Astrocyte of the cerebellum (primary cell): Measurements from ENCODE around the gene TFCP2.

Experiments
- DNase-seq: peaks from one replicate; pipeline ENCODE4 v3.0.0-alpha.2; 2011; ENCODE audit warnings: low read depth
- H3K4me3 ChIP-seq: 2 replicates; pipeline ENCODE4 v1.5.1; 2011; ENCODE audit warnings: mild to moderate bottlenecking, low read depth, low read length, moderate library complexity
- CTCF ChIP-seq: IDR thresholded peaks from 2 replicates; pipeline ENCODE4 v1.5.1; 2012; ENCODE audit warnings: low read length, low read depth, moderate library complexity, mild to moderate bottlenecking; ENCODE audit errors: missing control alignments
- in situ Hi-C: cut with HindIII; loops from 2 replicates; pipeline ENCODE4 v1.10.0; 2017; ENCODE audit warnings: low sequenced_read_pairs

TFCP2 gene

GRCh38 chr12:51160814-51161459 is 12.0 kb downstream of the TFCP2 start:
- DNase-seq, result no peak
- in situ Hi-C loops, result no loop called here
- no peak for TF ChIP-seq CTCF
- no peak overlapping the region for H3K4me3 ChIP-seq

- H3K4me3 ChIP-seq, result no peak overlapping the region
- DNase-seq, result no peak
- in situ Hi-C loops, result no loop called here
- TF ChIP-seq CTCF, result no peak
Measured at GRCh38 chr12:51156245-51156765, 16.6 kb downstream of the TFCP2 start.

- no peak for DNase-seq
- TF ChIP-seq CTCF, result no peak
- in situ Hi-C loops, result no loop called here
- no peak overlapping the region for H3K4me3 ChIP-seq
Measured at GRCh38 chr12:51152953-51153352, 20.0 kb downstream of the TFCP2 start.

- in situ Hi-C loops, result no loop called here
- H3K4me3 ChIP-seq, result no peak overlapping the region
- no peak for TF ChIP-seq CTCF
- no peak for DNase-seq
Measured at GRCh38 chr12:51150777-51151176, 22.2 kb downstream of the TFCP2 start.

- no peak overlapping the region for H3K4me3 ChIP-seq
- in situ Hi-C loops, result no loop called here
- no peak for DNase-seq
- TF ChIP-seq CTCF, result no peak
Measured at GRCh38 chr12:51147309-51147708, 25.6 kb downstream of the TFCP2 start.

GRCh38 chr12:51139292-51139844 is 33.6 kb downstream of the TFCP2 start:
- H3K4me3 ChIP-seq, result no peak overlapping the region
- in situ Hi-C loops, result no loop called here
- DNase-seq, result no peak
- no peak for TF ChIP-seq CTCF
